Measurements from ENCODE around the gene GTF3C2.

The GTF3C2 gene, protein sequence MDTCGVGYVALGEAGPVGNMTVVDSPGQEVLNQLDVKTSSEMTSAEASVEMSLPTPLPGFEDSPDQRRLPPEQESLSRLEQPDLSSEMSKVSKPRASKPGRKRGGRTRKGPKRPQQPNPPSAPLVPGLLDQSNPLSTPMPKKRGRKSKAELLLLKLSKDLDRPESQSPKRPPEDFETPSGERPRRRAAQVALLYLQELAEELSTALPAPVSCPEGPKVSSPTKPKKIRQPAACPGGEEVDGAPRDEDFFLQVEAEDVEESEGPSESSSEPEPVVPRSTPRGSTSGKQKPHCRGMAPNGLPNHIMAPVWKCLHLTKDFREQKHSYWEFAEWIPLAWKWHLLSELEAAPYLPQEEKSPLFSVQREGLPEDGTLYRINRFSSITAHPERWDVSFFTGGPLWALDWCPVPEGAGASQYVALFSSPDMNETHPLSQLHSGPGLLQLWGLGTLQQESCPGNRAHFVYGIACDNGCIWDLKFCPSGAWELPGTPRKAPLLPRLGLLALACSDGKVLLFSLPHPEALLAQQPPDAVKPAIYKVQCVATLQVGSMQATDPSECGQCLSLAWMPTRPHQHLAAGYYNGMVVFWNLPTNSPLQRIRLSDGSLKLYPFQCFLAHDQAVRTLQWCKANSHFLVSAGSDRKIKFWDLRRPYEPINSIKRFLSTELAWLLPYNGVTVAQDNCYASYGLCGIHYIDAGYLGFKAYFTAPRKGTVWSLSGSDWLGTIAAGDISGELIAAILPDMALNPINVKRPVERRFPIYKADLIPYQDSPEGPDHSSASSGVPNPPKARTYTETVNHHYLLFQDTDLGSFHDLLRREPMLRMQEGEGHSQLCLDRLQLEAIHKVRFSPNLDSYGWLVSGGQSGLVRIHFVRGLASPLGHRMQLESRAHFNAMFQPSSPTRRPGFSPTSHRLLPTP

DNA sequence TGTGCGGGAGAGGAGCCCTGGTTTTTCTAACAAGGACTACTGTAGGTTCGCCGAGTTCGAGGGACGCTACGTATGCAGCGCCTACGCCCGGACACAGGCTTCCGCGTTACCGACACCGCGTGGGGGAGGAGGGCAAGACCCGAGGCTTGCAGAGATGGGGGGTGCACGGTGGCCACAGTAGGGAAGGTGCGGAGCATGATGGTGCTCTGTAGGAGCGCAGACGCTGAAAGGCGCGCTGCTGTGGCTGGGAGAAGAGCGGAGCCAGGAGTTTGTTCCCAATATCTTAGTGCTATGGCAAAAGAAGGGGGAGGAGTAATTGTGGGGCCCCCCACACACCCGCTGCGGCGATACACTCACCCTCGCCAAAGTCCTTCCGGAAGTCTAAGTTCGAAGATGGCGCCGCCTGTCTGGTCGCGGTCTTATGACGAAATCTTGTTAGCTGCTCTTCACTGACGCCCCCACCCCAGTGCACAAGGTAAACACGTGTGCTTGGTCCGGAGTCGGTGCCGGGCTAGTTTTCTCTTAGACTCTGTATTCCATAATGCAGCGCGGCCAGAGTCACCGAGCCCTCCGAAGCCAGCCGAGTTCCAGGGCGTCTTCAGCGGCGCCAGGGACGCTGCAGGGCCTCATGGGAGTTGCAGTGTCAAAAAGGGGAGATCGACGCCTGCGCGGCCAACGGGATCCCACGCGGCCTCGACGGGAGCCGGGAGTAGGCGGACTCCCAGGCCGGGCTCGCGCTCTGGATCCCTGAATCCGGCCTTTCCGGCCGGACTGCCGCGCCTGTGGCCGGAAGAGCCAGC, at the start of gene GTF3C2:
TSS of gene GTF3C2 (minus strand) at position 383 of the 800 bp plus-strand sequence. CDS start 13,210 bp downstream, outside the sequence.
- H3K27me3 Mint-ChIP-seq, result no peaks in the 10 kb centered on the region
- no peaks in the 10 kb centered on the region for H3K36me3 Mint-ChIP-seq
- peak within 1 kb of the TSS; percentile 97 for H3K4me3 Mint-ChIP-seq
- DNase-seq (ENCODE audit: low spot score in 2 of 2), result peak; percentile 88
- no peaks in the 10 kb centered on the region for H3K9me3 Mint-ChIP-seq
- H3K27ac Mint-ChIP-seq, result peak within 1 kb of the TSS; percentile 97
- peak; percentile 83 for ATAC-seq (ENCODE audit: low read depth)
- peaks cover 27% of the 10 kb centered on the region for H3K4me1 Mint-ChIP-seq

DNA sequence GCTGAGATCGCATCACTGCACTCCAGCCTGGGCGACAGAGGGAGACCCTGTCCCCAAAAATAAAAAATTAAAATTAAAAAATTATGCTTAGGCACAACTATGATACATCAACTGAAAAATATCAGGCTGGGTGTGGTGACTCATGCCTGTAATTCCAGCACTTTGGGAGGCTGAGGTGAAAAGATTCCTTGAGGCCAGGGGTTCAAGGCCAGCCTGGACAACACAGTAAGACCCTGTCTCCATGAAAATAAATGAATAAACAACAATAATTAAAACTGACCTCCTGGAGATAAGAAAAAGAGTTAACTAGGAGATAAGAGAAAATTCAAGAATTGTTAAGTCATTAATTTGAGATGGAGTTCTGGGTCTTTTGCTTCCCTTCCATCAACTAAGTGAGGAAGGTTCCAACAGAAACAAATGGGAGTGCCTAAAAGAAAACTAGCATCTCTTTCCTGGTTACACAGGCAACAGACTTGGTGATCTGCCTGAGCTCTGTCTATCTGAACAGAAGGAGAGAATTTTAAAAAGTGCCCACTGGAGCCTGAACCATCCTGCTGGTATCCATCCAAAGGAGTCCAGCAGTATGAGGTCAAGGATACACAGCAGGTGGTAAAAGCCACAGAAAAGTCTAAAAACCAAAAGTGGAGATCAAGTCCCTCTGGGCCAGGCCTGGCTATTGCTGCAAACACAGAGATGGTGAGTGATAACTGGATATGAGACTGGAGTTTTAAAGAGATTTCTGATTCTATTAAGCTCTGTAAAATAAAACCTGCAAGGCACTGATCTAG, 44.0 kb upstream of the GTF3C2 start:
- Mint-ChIP-seq H3K36me3 (peaks cover 8% of the 10 kb centered on the region), H3K4me3 (no peak overlapping the region), H3K27me3 (no peaks in the 10 kb centered on the region), H3K4me1 (peaks cover 16% of the 10 kb centered on the region), H3K9me3 (no peaks in the 10 kb centered on the region), H3K27ac (peak overlapping the region; percentile 48)
- ATAC-seq (ENCODE audit: low read depth) (no peak), DNase-seq (ENCODE audit: low spot score in 2 of 2) (no peak)

DNA sequence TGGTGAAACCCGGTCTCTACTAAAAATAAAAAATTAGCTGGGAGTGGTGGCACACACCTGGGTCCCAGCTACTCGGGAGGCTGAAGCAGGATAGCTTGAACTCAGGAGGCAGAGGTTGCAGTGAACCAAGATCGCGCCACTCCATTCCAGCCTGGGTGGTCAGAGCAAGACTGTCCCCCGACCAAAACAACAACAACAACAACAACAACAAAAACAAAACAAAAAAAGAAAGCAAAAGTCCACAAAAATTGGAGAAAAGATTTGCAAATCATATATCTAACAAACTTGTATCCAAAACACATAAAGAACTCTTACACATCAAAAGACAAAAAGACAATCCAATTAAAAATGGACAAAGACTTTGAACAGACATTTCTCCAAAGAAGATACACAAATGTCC, 42.4 kb upstream of the GTF3C2 start:
- Mint-ChIP-seq H3K4me1 (peaks cover 16% of the 10 kb centered on the region), H3K9me3 (no peaks in the 10 kb centered on the region), H3K27me3 (no peaks in the 10 kb centered on the region), H3K36me3 (peaks cover 8% of the 10 kb centered on the region), H3K27ac (peak overlapping the region; percentile 22), H3K4me3 (no peak overlapping the region)
- ATAC-seq (ENCODE audit: low read depth) (no peak), DNase-seq (ENCODE audit: low spot score in 2 of 2) (no peak)

DNA sequence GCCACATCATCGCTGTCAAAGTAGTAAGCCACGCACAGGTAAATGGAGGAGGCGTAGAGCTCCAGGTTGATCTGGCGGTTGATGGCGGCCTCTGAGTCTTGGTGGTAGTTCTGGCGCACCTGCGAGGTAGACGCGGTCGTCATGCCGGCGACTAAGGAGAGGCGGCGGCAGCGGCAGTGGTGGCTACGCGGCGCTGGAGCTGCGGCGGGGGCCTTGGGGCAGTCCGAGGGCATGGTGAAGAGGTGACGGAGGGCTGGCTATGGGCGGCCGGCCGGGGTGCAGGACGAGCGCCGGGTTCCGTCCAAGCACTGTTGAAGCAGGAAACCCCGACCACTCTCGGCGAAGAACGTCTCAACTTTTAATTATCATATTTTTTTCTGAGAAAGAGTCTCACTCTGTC, 36.7 kb upstream of the GTF3C2 start:
- H3K36me3 Mint-ChIP-seq, result peaks cover 12% of the 10 kb centered on the region
- DNase-seq (ENCODE audit: low spot score in 2 of 2) (no peak), ATAC-seq (ENCODE audit: low read depth) (no peak)
- no peak overlapping the region for H3K27ac Mint-ChIP-seq
- H3K4me3 Mint-ChIP-seq, result no peak overlapping the region
- H3K27me3 Mint-ChIP-seq, result no peaks in the 10 kb centered on the region
- H3K9me3 Mint-ChIP-seq, result no peaks in the 10 kb centered on the region
- H3K4me1 Mint-ChIP-seq, result peaks cover 10% of the 10 kb centered on the region

DNA sequence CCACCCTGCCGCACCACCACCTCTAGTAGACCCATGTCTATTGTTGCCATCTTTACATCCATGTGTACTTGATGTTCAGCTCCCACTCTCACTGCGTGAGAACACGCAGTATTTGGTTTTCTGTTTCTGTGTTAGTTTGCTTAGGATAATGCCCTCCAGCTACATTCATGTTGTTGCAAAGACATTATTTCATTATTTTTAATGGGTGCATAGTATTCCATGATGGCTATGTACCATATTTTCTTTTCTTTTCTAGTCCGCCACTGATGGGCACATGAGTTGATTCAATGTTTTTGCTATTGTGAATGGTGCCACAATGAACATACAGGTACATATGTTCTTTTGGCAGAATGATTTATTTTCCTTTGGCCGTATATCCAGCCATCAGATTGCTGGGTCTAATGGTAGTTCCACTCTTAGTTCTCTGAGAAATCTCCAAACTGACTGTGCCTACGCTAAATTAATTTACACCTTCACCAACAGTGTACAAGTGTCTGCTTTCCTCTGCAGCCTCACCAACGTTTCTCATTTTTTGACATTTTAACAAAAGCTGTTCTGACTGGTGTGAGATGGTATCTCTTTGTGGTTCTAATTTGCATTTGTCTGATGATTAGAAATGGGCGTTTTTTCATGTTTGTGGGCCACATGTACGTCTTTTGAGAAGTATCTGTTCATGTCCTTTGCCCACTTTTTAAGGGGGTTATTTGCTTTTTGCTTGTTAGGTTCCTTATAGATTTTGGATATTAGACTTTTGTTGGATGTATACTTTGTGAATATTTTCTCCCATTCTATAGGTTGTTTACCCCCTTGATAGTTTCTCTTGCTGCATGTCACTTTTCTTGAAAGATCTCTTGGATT, 34.5 kb upstream of the GTF3C2 start:
- H3K4me3 Mint-ChIP-seq, result no peak overlapping the region

DNA sequence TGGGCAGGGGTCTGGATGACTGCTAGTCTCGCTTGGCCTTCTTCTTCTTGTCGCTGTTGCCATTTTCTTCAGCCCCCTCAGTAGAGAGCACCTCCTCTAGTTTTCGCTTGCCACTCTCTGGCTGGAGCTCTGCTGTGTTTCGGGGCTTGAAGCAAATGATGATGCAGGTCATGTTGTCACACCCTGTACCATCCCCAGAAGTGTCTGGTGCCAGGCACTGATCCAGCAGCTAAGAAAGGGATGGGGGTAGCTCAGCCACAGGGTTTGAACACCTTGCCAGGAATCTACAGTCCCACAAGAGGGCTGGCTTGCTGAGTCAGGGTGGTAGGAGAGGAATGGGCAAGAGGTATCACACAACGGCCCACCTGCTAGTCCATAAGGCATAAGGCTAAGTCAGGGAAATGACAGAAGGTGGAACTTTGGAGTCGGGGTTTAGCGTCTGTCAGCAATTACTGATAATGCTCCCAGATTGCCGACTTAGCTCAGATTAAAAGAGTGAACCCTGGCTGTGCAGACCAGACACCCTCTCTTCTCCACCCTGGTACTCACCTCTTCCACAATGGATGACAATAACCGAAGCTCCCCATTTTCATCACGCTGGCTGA, 25.1 kb upstream of the GTF3C2 start:
- H3K4me3 Mint-ChIP-seq, result peak overlapping the region; percentile 96
- no peaks in the 10 kb centered on the region for H3K9me3 Mint-ChIP-seq
- no peaks in the 10 kb centered on the region for H3K27me3 Mint-ChIP-seq
- peaks cover 24% of the 10 kb centered on the region for H3K36me3 Mint-ChIP-seq
- peak overlapping the region; percentile 96 for H3K27ac Mint-ChIP-seq
- DNase-seq (ENCODE audit: low spot score in 2 of 2), result no peak
- H3K4me1 Mint-ChIP-seq, result peaks cover 24% of the 10 kb centered on the region
- ATAC-seq (ENCODE audit: low read depth), result no peak

More for the DNA sequence above, 34.5 kb upstream of the GTF3C2 start:
- Mint-ChIP-seq H3K4me1 (peaks cover 9% of the 10 kb centered on the region), H3K36me3 (peaks cover 15% of the 10 kb centered on the region), H3K9me3 (no peaks in the 10 kb centered on the region), H3K27me3 (no peaks in the 10 kb centered on the region), H3K27ac (peak overlapping the region; percentile 20)
- DNase-seq (ENCODE audit: low spot score in 2 of 2) (no peak), ATAC-seq (ENCODE audit: low read depth) (no peak)

DNA sequence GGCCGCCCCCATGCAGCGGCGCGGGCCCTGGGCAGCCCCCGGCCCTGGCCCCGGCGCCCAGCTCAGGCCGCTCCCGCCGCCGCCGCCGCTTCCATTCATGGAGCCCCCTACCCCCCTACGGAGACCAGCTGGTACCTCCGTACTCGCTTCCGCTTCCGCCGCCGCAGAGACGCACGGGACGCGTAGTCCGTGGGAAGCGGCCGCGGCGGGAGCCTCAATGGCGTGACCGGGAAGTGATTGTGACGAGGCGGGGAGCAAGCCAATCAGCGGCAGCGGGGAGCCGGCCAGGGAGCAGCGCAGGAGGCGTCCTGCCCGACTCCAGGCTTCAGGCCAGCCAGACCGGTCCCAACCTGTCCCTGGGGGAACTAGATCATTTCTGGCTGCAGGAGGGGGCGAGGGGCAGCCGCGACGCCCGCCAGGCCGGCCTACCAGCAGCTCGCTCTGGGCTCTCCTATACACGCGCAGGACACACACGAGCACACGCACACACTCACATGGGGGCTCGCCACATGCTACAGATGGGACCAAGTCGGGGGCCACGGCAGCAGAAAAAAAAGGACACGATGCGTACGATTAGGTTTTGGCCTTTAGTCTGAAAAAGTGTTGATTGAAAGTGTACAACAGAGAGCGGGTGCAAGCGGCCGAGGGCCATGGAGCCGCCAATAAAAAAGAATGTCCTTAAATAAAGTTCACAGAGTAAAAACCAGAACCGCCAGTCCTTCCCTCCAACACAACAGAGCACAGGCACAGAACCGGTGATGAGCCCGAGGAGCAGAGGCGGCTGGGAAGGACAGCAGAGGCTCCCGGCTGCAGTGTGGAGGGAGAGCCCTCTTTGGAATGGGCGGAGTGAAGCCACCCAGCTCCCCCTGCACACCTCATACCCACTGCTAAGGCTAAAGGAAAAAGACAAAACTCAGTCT, 24.3 kb upstream of the GTF3C2 start, which contains the start of gene ZNF513:
TSS of gene ZNF513 (minus strand) at position 109 of the 920 bp plus-strand sequence. CDS start 208 bp downstream, outside the sequence.
- Mint-ChIP-seq H3K9me3 (no peaks in the 10 kb centered on the region), H3K4me1 (peaks cover 25% of the 10 kb centered on the region), H3K36me3 (peaks cover 23% of the 10 kb centered on the region), H3K27ac (peak within 1 kb of the TSS; percentile 96), H3K27me3 (no peaks in the 10 kb centered on the region), H3K4me3 (peak within 1 kb of the TSS; percentile 96)
- ATAC-seq (ENCODE audit: low read depth), result peak; percentile 99
- peak; percentile 76 to 77 for DNase-seq (ENCODE audit: low spot score in 2 of 2)

DNA sequence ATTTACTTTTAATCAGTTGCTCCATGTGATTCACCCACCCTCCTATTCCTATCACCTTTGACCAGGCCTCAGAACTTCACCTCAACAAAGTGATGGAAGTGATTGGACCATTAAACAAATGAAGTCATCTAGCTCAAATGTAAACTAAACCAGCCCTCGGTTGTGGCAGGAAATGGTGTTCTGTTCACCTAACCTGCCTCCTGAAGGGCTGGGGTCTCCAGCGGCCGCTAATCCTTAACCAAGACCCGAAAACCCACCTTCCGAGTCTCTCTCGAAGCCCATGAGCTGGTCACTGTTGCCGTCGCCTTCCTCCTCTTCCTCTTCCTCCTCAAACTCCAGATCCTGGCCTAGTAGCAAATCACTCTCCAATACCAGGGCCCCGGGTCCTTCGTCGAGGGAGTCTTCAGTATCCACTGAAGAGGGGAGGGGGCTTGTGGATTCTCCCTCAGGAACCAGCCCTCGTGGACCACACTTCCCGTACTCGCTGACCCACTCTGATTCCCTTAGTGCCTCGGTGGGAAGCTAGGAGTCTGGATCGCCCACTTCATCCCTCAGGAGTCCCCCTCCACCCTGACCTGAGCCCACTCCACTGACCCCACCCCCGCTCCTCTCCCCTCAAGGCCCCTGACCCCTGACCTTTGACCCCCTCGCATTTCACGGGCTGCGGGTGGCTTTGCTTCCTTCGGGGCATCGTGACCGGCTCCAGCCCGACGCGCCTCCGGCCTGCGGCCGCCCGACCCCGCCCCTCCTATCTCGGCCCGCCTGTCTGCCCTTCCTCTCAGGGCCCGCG, 23.5 kb upstream of the GTF3C2 start:
- no peak for DNase-seq (ENCODE audit: low spot score in 2 of 2)
- Mint-ChIP-seq H3K36me3 (peaks cover 20% of the 10 kb centered on the region), H3K4me3 (peak overlapping the region; percentile 96), H3K9me3 (no peaks in the 10 kb centered on the region), H3K27ac (peak overlapping the region; percentile 96), H3K27me3 (no peaks in the 10 kb centered on the region), H3K4me1 (peaks cover 25% of the 10 kb centered on the region)
- ATAC-seq (ENCODE audit: low read depth), result no peak

DNA sequence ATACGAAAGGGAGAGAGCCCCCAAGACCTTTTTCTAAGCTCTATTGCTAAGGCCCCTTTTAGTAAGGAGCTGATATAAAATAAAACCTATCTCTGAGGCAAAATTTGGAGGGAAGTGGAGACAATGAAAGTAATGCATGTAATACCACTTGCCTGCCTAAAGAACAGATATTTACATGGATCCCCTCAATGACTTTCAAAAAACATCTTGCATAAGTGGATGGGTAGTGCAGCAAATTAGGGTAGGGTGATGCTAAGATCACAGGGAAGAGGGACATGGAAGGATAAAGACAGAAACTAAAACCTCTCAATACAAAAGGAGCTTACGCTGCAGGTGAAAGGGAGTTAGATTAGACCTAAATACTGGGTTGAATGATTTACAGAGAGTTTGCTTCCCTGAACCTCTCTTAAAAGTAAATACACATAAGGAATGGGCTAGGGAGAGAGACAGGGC, 22.8 kb upstream of the GTF3C2 start:
- peak overlapping the region; percentile 96 for H3K27ac Mint-ChIP-seq
- H3K9me3 Mint-ChIP-seq, result no peaks in the 10 kb centered on the region
- H3K27me3 Mint-ChIP-seq, result no peaks in the 10 kb centered on the region
- peak overlapping the region; percentile 96 for H3K4me3 Mint-ChIP-seq
- peaks cover 23% of the 10 kb centered on the region for H3K36me3 Mint-ChIP-seq
- H3K4me1 Mint-ChIP-seq, result peaks cover 27% of the 10 kb centered on the region
- DNase-seq (ENCODE audit: low spot score in 2 of 2), result no peak
- ATAC-seq (ENCODE audit: low read depth), result no peak

DNA sequence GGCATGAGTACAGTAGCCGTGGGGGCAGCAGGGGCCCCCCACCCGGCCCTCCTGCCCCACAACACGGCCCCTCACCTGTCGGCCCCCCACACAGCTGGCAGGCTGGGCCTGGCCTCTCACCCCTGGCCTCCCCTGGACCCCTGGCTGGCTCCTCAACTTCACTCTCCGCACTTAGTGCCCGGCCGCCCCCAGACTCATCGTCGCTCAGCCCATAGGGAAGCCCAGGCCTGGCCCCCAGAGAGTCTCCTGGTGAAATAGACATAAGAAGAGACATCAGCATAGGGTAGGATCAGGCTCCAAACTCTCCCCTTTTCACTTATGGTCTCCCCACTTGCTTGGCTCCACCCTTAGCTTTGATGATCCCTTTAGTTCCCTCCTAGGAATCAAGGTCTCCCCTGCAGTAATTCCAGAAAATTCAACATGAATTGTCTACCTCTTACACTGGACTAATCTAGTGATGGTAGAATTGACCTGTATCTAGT, 22.3 kb upstream of the GTF3C2 start:
- DNase-seq (ENCODE audit: low spot score in 2 of 2), result no peak
- Mint-ChIP-seq H3K4me3 (peak overlapping the region; percentile 96), H3K36me3 (peaks cover 20% of the 10 kb centered on the region), H3K27ac (peak overlapping the region; percentile 96), H3K27me3 (no peaks in the 10 kb centered on the region), H3K9me3 (no peaks in the 10 kb centered on the region), H3K4me1 (peaks cover 27% of the 10 kb centered on the region)
- no peak for ATAC-seq (ENCODE audit: low read depth)
